HG02763 (cell line): ENCODE measurements around the gene KLKB1.

Source experiments
- ATAC-seq: cut with Tn5 transposase; IDR thresholded peaks from one replicate; pipeline ENCODE4 v1.9.1; 2021; ENCODE audit warnings: mild to moderate bottlenecking, moderate library complexity; ENCODE audit not compliant: unreplicated experiment

The KLKB1 gene

GRCh38 chr4:186304866-186305505 is 77.7 kb downstream of the KLKB1 start:
- no peak for ATAC-seq

- ATAC-seq, result no peak
Observed at GRCh38 chr4:186307497-186307896, 80.2 kb downstream of the KLKB1 start.

- ATAC-seq, result no peak
Observed at GRCh38 chr4:186307916-186308315, 80.6 kb downstream of the KLKB1 start.
